Activated CD4-positive, alpha-beta T cell treated with anti-CD3 and anti-CD28 coated beads, Interleukin-10, Interleukin-2, amounts not matched to agents 100 ng/mL and 50 ng/mL, durations not matched to agents 16 hours and 8 hours (primary cell): Measurements from ENCODE around the gene SLC35D1.
"Not testable (repeated sequence)": the region's sequence is repeated elsewhere in the genome, so short reads cannot be mapped to it uniquely, and the experiment has no call there.

Experiments
- DNase-seq: peaks from one replicate; pipeline ENCODE4 v3.0.0-alpha.2; 2020

Gene SLC35D1

DNA sequence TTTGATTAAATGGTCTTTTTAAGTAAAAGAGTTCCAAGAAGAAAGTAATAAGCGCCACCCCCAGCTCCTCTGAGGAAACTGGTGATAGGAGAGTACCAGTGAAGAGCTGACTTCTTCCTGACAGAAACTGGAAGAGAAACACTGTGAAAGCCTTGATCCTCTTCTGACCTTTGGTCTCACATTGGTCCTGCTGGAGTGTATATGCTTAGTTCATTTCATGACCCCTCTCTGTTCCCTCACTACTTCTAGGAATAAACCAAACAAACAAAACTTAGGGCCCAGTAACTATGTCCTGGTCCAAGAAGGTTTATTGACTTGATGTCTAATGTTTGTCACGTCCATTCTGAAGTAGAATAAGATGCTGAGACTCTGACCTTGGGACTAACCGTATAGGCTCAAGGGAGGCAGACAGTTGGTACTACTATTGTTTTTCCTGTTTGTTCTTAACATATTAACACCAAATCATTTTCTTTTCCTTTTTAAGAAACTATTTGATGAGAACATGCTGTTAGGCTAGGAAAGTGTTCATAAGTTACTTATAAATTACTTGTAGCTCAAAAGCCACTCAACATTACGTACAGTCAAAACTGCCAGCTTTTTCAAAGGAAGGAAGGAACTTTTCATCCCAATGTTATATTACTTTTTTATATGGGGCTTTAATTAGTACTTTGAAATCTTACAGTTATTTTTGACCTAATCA is 71.2 kb downstream of the SLC35D1 start:
- DNase-seq, result no peak

DNA sequence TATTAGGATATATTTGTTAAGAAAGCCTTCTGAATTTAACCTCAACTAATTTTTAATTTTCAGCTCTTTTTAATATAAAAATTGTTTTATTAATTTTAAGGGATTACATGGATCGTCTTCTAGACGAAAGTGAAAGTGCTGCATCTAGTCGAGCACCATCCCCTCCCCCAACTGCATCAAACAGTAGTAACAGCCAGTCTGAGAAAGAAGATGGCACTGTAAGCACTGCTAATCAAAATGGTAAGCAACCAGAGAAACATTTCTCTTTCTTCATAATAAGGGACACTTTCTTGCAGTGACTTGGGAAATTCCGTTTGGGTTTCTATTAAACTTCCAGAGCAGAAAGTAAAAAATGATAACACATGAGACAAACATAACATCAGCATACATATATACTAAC is 72.3 kb downstream of the SLC35D1 start:
- peak; percentile 59 for DNase-seq

DNA sequence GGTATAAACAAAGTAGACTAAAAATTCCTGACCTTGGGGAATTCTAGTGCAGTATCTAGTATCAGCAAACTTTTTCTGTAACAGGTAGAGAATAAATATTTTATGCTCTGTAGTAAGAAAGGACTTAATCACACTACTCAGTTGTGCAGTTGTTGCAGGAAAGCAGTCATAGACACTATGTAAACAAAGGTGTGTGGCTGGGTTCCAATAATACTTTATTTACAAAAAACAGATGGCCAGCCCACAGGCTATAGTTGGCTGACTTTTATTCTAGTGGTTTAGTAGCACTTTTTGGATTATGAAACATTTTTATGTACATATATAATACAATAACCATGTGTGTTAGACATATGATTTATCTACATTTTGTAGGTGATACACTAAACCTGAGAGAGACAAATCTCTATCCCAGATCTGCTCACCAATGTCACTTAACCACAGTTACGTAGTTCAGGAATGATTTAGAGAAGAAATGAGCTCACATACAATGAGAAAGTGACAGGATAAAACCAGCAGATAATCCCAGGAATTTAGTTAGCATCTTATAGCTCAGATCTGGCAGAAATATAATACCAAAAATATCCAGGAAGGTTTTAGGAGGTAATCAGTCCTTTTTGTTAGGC is 73.1 kb downstream of the SLC35D1 start:
- peak; percentile 31 for DNase-seq

DNA sequence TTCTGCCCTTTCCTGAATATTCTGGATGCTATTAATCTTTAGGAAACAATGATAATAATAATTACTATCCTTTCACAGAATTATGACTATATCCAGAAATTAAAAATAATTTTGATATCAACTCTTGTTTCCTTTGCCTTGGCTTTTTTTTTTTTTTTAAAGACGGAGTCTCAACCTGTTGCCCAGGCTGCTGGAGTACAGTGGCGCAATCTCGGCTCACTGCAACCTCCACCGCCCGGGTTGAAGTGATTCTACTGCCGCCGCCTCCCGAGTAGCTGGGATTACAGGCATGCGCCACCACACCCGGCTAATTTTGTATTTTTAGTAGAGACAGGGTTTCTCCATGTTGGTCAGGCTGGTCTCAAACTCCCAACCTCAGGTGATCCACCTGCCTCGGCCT is 74.3 kb downstream of the SLC35D1 start:
- DNase-seq, result not testable (repeated sequence)

DNA sequence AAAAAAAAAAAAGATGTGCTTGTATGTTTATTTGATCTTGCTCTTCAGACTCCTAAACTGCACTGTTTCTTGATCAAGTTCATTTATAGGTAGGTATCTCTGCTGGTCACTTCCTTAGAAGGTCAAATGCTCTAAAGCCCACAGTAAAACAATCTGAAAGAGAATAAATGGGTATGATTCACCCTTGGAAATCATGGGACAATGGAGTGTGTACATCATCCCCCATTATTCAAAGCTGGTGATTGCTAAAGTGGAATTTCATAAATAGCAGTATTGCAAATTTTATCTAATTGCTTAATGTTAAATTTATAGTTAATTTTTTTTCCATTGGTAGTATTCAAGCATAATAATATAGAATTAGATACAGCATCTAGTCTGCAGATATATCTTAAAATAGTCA is 75.7 kb downstream of the SLC35D1 start:
- DNase-seq, result no peak

DNA sequence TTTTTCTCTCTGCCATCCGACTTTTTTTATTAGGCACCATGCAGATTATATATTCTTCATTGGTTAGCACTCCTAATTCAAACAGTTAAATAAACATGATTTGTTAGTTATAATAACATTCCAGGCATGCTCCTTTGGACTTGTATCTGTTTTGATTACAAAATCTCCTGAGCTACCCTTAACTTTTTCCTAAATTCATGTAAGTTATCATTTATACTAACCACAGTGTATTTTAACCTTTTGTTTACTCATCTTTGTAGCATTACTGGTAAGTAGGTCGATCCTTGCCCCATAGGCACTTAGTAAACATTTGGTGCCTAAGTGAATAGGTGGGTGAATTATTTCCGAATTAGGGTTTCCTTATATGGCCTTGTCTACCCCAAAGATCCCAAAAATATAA is 85.4 kb downstream of the SLC35D1 start:
- DNase-seq, result no peak

DNA sequence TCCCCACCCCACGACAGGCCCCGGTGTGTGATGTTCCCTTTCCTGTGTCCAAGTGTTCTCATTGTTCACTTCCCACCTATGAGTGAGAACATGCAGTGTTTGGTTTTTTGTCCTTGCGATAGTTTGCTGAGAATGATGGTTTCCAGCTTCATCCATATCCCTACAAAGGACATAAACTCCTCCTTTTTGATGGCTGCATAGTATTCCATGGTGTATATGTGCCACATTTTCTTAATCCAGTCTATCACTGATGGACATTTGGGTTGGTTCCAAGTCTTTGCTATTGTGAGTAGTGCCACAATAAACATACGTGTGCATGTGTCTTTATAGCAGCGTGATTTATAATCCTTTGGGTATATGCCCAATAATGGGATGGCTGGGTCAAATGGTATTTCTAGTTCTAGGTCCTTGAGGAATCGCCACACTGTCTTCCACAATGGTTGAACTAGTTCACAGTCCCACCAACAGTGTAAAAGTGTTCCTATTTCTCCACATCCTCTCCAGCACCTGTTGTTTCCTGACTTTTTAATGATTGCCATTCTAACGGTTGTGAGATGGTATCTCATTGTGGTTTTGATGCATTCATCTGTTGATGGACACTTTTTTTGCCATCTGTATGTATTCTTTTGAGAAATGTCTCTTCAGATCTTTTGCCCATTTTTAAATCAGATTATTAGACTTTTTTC is 87.6 kb downstream of the SLC35D1 start:
- DNase-seq, result not testable (repeated sequence)

DNA sequence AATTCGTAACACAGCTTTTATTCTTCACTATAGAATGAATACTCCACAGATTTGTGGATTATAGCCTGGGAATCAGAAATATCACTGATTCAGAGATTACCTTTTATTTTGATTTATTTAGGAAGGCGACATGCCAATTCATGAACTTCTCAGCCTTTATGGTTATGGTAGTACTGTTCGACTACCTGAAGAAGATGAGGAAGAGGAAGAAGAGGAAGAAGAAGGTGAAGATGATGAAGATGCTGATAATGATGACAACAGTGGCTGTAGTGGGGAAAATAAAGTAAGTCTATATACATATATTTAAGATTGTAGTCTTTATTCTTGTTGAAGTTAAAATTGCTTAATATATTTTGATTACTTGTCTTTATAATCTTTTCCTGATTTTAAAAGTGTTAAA is 96.0 kb downstream of the SLC35D1 start:
- no peak for DNase-seq

DNA sequence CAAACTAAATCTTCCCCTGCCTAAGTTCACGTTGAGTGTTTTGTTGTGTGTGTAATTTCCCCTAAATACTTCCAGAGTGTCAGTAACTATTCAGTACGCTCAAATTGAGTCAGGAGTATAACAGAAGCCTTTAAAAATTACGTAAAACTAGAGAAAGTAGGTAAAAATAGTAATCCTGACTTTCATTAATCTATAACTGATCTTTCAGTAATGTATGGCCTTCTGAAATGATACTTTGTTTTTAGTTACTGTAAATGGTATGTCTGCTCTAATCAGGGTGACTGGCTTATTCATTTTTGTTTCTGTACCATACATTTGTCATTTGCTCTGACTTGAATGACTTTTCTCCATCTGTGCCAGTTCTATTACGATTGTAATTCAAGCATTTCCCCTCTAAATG is 99.7 kb downstream of the SLC35D1 start:
- peak; percentile 34 for DNase-seq

DNA sequence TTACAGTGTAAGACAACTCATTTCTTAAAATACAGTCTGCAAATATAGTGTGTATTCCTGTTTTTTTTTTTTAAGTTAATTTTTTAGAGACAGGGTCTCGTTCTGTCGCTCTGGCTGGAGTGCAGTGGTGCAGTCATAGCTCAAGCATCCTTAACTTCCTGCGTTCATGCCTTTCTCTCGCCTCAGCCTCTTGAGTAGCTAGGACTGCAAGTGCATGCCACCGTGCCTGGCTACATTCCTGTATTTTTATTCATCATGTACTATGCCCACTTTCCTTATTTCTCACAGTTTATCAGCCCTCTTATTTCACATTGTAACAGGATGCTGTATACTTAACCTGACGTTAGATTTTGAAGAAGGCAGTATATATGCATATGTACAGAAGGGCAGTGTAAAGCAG is 102.4 kb downstream of the SLC35D1 start:
- DNase-seq, result no peak
